Measurements from ENCODE around the gene KLF13. TPM values are rescaled to one million over a fixed set of nuclear protein-coding genes. Genes with fewer than 3 reads are reported as not detected.

The KLF13 gene
- total RNA-seq, 8 experiments from 2014 or later: 28.5 to 64.2 (median 42.6) TPM

DNA sequence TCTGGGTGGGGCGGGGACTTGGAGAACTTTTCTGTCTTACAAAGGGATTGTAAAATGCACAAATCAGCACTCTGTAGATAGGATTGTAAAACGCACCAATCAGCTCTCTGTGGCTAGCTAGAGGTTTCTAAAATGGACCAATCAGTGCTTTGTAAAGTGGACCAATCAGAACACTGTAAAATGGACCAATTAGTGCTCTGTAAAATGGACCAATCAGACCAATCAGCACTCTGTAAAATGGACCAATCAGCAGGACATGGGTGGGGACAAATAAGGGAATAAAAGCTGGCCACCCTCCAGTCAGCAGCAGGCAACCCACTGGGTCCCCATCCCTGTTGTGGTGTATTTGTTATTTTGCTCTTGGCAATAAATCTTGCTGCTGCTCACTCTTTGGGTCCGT is 77.7 kb downstream of the KLF13 start:
- peaks cover 3 to 10% of the 10 kb centered on the region in 2 donors for H3K4me1 ChIP-seq (replicated peaks in 1 of 2)
- ATAC-seq (replicated peaks in 6 of 8): no peak
- in situ Hi-C loops (cut with MboI; ENCODE audit: low pct_unique_long_range_greater_than_20kb in 2 of 9, low sequenced_read_pairs in 9 of 9, unreplicated experiment in 9 of 9): no loop called here
- 77 to 100% (median 87%) methylated on average over 1 to 3 of the region's 3 CpGs; no CpG with 5 or more reads in 3 of the 10 experiments for WGBS, 10 experiments
- no peak overlapping the region for H3K4me3 ChIP-seq
- H3K27ac ChIP-seq: no peak overlapping the region

DNA sequence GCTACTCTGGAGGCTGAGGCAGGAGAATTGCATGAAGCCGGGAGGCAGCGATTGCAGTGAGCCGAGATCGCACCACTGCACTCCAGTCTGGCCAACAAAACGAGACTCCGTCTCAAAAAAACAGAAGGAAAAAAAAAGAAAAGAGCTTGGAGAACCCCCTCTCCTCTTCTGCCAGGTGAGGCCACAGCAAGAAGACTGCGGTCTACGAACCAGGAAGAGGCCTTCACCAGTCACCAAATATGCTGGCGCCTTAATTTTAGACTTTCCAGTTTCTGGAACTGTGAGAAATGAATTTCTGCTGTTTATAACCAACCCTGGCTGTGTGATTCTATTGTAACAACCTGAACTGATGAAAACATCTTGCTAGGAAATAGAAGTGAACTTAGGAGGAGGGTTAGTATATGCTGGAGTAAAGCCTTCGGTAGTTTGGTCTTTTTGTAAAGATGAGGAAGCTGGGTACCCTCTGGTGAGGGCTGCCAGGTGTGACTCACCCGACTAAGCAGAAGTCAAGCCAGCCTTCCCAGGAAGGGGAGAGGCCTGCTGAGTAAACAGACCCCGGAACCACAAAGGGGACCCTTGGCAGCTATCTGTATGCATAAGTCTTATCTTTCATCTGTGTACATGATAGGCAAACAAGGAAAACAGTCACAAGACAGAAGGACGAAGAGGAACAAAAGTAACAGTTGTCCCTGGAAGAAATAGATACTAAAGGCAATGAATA is 78.7 kb downstream of the KLF13 start:
- no peak overlapping the region for H3K4me3 ChIP-seq
- 0 to 93% (median 78%) methylated on average over 1 to 12 of the region's 13 CpGs; no CpG with 5 or more reads in 1 of the 10 experiments for WGBS, 10 experiments
- peaks cover 3 to 6% of the 10 kb centered on the region in 2 donors for H3K4me1 ChIP-seq (replicated peaks in 1 of 2)
- no peak for ATAC-seq (replicated peaks in 6 of 8)
- in situ Hi-C loops (cut with MboI; ENCODE audit: low pct_unique_long_range_greater_than_20kb in 2 of 9, low sequenced_read_pairs in 9 of 9, unreplicated experiment in 9 of 9): no loop called here
- no peak overlapping the region for H3K27ac ChIP-seq

DNA sequence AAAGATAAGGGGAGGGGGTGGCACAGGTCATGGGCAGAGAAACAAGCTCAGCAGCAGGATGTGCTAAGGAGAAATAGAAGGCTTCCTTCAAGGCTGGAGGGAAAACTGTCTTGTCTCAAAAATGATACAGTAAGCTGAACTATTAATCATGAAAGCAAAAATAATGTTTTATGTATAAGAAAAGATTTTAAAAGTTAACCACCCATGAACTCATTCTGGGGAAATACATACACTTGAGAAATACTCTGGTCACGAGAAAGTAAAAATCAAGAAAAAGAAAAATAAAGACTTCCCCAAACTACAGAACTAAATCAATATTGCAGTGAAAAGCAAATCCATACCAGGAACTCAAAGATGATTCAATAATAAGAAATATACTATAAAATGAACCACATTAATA is 80.7 kb downstream of the KLF13 start:
- 62 to 100% (median 85%) methylated on average over 1 of the region's 1 CpG for WGBS, 10 experiments
- H3K4me1 ChIP-seq (replicated peaks in 1 of 2): peaks cover 3% of the 10 kb centered on the region in 2 donors
- in situ Hi-C loops (cut with MboI; ENCODE audit: low pct_unique_long_range_greater_than_20kb in 2 of 9, low sequenced_read_pairs in 9 of 9, unreplicated experiment in 9 of 9): no loop called here
- no peak overlapping the region for H3K4me3 ChIP-seq
- no peak overlapping the region for H3K27ac ChIP-seq
- no peak for ATAC-seq (replicated peaks in 6 of 8)

DNA sequence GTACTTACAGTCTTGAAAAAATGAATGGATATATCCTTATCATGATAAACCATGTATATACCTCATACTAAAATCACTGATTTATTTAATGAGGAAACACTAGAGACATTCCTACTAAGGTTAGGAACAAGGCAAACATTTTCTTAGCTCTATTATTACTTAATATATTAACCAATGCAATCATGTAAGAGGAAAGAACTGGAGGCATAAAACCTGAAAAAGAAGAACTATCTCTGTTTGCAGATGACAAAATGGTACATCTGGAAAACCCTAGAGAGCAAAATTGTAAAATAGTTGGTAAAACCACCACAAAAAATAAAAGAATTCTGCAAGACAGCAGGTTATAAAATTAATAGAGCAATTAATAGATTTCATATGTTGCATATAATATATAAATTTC is 81.2 kb downstream of the KLF13 start:
- in situ Hi-C loops (cut with MboI; ENCODE audit: low pct_unique_long_range_greater_than_20kb in 2 of 9, low sequenced_read_pairs in 9 of 9, unreplicated experiment in 9 of 9): no loop called here
- Histone ChIP-seq H3K4me3 (no peak overlapping the region), H3K27ac (no peak overlapping the region), H3K4me1 (replicated peaks in 1 of 2) (peaks cover under 1 to 3% of the 10 kb centered on the region in 2 donors)
- ATAC-seq (replicated peaks in 6 of 8): no peak

DNA sequence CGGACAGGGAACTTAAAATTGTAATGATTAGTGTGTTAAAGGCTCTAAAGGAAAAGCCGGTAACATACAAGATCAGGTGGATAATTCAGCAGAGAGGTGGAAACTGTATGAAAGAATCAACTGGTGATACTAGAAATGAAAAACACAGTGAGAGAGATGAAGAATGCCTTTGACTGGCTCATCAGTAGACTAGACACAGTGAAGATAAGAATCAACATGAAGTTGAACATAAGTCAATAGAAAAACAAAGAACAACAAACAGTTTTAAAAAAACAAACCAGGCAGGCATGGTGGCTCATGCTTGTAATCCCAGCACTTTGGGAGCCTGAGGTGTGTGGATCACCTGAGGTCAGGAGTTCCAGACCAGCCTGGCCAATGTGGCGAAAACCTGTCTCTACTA is 82.1 kb downstream of the KLF13 start:
- 72 to 100% (median 92%) methylated on average over 1 to 3 of the region's 3 CpGs for WGBS, 10 experiments
- Histone ChIP-seq H3K27ac (no peak overlapping the region), H3K4me3 (no peak overlapping the region), H3K4me1 (replicated peaks in 1 of 2) (no peaks in the 10 kb centered on the region)
- in situ Hi-C loops (cut with MboI; ENCODE audit: low pct_unique_long_range_greater_than_20kb in 2 of 9, low sequenced_read_pairs in 9 of 9, unreplicated experiment in 9 of 9): no loop called here
- ATAC-seq (replicated peaks in 6 of 8): no peak

DNA sequence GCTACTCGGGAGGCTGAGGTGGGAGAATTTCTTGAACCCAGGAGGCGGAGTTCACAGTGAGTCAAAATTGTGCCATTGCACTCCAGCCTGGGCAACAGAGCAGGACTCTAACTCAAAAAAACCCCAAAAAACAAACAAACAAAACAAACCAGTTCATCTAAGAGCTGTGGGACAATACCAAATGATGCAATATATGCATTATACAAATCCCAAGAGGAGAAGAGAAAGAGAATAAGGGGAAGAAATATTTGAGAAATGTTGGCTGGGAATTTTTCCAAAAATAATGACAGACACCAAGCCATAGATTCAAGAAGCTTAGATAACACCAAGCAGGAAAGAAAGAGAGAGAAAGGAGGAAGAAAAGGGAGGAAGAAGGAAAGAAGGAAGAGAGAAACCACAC is 82.5 kb downstream of the KLF13 start:
- no peak for ATAC-seq (replicated peaks in 6 of 8)
- no peak overlapping the region for H3K4me3 ChIP-seq
- WGBS, 10 experiments: 43 to 100% (median 100%) methylated on average over 1 to 2 of the region's 2 CpGs; no CpG with 5 or more reads in 3 of the 10 experiments

DNA sequence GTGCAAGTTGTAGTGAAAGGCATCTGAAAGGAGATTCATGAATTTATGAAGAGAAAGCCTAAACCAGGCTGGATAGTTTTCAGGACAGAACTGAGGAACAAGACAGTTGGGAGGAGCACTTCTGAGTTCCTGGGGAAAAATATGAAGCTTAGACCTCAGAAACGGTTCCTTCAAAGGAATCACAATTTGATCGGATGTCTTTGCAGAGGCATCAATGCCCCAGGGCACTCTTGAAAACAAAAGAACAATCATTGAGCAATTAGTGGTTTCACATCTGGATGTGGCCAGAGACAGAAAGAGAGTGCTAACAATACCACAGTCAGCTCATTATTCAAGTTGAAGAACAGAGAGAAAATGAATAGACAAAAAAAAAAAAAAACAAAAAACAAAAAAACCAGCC is 86.2 kb downstream of the KLF13 start:
- ATAC-seq (replicated peaks in 6 of 8): no peak
- Histone ChIP-seq H3K4me1 (replicated peaks in 1 of 2) (no peaks in the 10 kb centered on the region), H3K4me3 (no peak overlapping the region), H3K27ac (no peak overlapping the region)
- in situ Hi-C loops (cut with MboI; ENCODE audit: low pct_unique_long_range_greater_than_20kb in 2 of 9, low sequenced_read_pairs in 9 of 9, unreplicated experiment in 9 of 9): no loop called here
- 25 to 83% (median 71%) methylated on average over 1 to 2 of the region's 2 CpGs for WGBS, 10 experiments

More for the DNA sequence above, 82.5 kb downstream of the KLF13 start:
- Histone ChIP-seq H3K27ac (no peak overlapping the region), H3K4me1 (replicated peaks in 1 of 2) (no peaks in the 10 kb centered on the region)
- in situ Hi-C loops (cut with MboI; ENCODE audit: low pct_unique_long_range_greater_than_20kb in 2 of 9, low sequenced_read_pairs in 9 of 9, unreplicated experiment in 9 of 9): no loop called here

DNA sequence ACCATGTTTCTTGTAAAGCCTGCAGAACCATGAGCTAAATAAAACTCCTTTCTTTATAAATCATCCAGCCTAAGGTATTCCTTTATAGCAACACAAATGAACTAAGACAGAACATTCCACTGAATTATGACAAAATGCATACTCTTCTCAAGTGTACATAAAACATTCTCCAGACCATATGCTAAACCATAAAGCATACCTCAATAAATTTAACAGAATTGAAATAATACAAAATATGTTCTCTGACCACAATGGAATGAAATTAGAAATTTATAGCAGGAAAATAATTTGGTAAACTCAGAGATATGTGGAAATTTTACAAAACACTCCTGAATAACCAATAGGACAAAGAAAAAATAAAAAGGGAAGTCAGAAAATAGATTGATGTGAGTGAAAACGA is 88.6 kb downstream of the KLF13 start:
- ATAC-seq (replicated peaks in 6 of 8): peak in 1 of 8 experiments; percentile 30
- Histone ChIP-seq H3K4me1 (replicated peaks in 1 of 2) (no peaks in the 10 kb centered on the region), H3K4me3 (no peak overlapping the region), H3K27ac (no peak overlapping the region)
- in situ Hi-C loops (cut with MboI; ENCODE audit: low pct_unique_long_range_greater_than_20kb in 2 of 9, low sequenced_read_pairs in 9 of 9, unreplicated experiment in 9 of 9): no loop called here
- 9 to 100% (median 72%) methylated on average over 1 of the region's 1 CpG for WGBS, 10 experiments

DNA sequence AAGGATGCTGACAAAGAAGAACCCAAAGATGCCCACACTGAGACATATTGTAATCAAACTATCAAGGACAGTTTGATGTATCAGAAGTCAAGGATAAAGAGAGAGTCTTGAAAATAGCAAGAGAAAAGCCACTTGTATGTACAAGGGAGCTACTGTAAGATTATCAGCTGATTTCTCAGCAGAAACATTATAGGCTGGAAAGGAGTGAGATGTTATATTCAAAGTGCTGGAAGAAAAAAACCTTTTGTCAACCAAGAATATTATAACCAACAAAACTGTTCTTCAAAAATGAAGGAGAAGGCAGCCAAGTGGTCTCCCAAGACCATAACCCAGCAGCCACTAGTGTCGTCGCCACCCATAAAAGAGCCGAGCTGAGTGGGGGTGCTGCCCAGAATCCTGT is 93.2 kb downstream of the KLF13 start:
- H3K4me3 ChIP-seq: no peak overlapping the region
- H3K27ac ChIP-seq: no peak overlapping the region
- ATAC-seq (replicated peaks in 6 of 8): no peak
- no peaks in the 10 kb centered on the region for H3K4me1 ChIP-seq (replicated peaks in 1 of 2)
- in situ Hi-C loops (cut with MboI; ENCODE audit: low pct_unique_long_range_greater_than_20kb in 2 of 9, low sequenced_read_pairs in 9 of 9, unreplicated experiment in 9 of 9): no loop called here
- 80 to 100% (median 98%) methylated on average over 1 to 3 of the region's 3 CpGs; no CpG with 5 or more reads in 4 of the 10 experiments for WGBS, 10 experiments

DNA sequence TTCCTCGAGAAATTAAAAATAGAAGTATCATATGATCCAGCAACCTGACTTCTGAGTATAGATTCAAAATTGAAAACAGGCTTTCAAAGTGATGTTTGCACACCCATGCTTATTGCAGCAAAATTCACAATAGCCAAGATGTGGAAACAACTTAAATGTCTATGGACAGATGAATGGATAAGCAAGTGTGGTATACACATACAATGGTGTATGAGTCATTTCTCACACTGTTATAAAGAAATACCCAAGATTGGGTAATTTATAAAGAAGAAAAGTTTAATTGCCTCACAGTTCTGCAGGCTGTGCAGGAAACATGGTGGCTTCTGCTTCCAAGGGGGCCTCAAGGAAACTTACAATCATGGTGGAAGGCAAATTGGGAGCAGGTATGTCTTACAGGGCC is 100.8 kb downstream of the KLF13 start:
- H3K4me3 ChIP-seq: no peak overlapping the region
- ATAC-seq (replicated peaks in 6 of 8): no peak
- no peaks in the 10 kb centered on the region for H3K4me1 ChIP-seq (replicated peaks in 1 of 2)
- no peak overlapping the region for H3K27ac ChIP-seq
- in situ Hi-C loops (cut with MboI; ENCODE audit: low pct_unique_long_range_greater_than_20kb in 2 of 9, low sequenced_read_pairs in 9 of 9, unreplicated experiment in 9 of 9): loop anchor here in 1 of 9 experiments (25.0 kb wide), 1 partner anchor 240 kb away; no protein-coding TSS in a partner anchor
- 38 to 100% (median 83%) methylated on average over 1 of the region's 1 CpG; no CpG with 5 or more reads in 2 of the 10 experiments for WGBS, 10 experiments

Other genes with a start within 250 kb of the KLF13 start
- 1 to 10 TPM in 3 of 8 experiments, under 1 TPM in 4, not detected in 1; 0.11 to 2.7 (median 0.62) TPM for gene TRPM1, start 225.1 kb upstream of the KLF13 start, total RNA-seq